AG04450 (cell line): ENCODE measurements around the gene TINCR. TPM values are rescaled to one million over a fixed set of nuclear protein-coding genes. Genes with fewer than 3 reads are reported as not detected.

Experiments
- CTCF ChIA-PET: fragments of 300-600, 350-600 bp; formaldehyde crosslinking; extraction: SDS; loops from one replicate; lab custom pipeline; 2022; ENCODE audit warnings: antibody characterized with exemption, inconsistent platforms; lab: Charles Lee
- POLR2A ChIA-PET: fragments of 350-600 bp; formaldehyde crosslinking; extraction: SDS; loops from one replicate; lab custom pipeline; 2021; ENCODE audit warnings: antibody characterized with exemption, inconsistent platforms; lab: Yijun Ruan, JAX
- DNase-seq: peaks from one replicate; pipeline ENCODE4 v3.0.0-alpha.2; 2011; ENCODE audit warnings: low read depth, low spot score
- H3K27ac ChIP-seq: one replicate; pipeline ENCODE4 v1.5.1; 2012; ENCODE audit warnings: low read depth, low read length, control low read depth
- H3K27me3 ChIP-seq: one replicate; pipeline ENCODE4 v1.6.0; 2012; ENCODE audit warnings: low read length; ENCODE audit not compliant: control insufficient read depth, insufficient read depth
- H3K4me3 ChIP-seq: 2 replicates; pipeline ENCODE4 v1.5.1; 2011; ENCODE audit warnings: mild to moderate bottlenecking, low read depth, low read length, control low read depth
- H3K9me3 ChIP-seq: 2 replicates; pipeline ENCODE4 v1.5.1; 2012; ENCODE audit warnings: low read length; ENCODE audit not compliant: control insufficient read depth, insufficient read depth
- polyA plus RNA-seq: library from polyadenylated mRNA; depleted of rRNA; stranded (reverse); fragments of >200 nt; gene quantifications from 2 replicates; pipeline ENCODE4 v1.2.3, GENCODE V29; 2011; rRNA removed
- small RNA-seq: library from RNA; depleted of rRNA; stranded (forward); fragments of <200 nt; gene quantifications from one replicate; pipeline ENCODE3, GENCODE V24; 2012; ENCODE audit warnings: low read depth; ENCODE audit not compliant: insufficient read length
- TF ChIP-seq, protein P1 (sequence below): IDR thresholded peaks from 2 replicates; pipeline ENCODE4 v1.5.1; 2011; ENCODE audit warnings: low read depth, low read length, control low read depth, inconsistent platforms

TINCR gene
- polyA plus RNA-seq, 1 experiment: 0.04 TPM

DNA sequence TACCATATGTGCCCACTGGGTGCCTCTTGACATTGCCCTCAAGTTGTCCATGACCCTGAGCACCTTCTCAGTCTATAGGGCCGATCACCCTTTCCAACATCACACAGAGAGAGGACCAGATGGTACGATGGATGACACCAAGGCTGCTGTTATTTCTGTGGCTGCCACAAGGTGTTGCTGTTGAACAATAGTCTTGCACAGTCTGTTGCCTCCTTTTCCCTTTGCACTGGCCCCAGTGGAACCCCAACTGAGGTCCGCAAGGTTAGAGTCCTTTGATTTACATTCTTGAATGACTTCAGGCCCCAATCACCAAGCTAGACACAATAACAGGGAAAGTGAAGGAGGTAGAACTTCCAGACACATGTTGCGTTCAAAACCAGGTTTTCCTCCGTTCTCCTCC is 52.0 kb downstream of the TINCR start:
- DNase-seq: no peak
- Histone ChIP-seq H3K4me3 (no peak overlapping the region), H3K27me3 (no peaks in the 10 kb centered on the region), H3K27ac (no peak overlapping the region), H3K9me3 (peaks cover 28% of the 10 kb centered on the region)
- TF ChIP-seq, protein P1, sequence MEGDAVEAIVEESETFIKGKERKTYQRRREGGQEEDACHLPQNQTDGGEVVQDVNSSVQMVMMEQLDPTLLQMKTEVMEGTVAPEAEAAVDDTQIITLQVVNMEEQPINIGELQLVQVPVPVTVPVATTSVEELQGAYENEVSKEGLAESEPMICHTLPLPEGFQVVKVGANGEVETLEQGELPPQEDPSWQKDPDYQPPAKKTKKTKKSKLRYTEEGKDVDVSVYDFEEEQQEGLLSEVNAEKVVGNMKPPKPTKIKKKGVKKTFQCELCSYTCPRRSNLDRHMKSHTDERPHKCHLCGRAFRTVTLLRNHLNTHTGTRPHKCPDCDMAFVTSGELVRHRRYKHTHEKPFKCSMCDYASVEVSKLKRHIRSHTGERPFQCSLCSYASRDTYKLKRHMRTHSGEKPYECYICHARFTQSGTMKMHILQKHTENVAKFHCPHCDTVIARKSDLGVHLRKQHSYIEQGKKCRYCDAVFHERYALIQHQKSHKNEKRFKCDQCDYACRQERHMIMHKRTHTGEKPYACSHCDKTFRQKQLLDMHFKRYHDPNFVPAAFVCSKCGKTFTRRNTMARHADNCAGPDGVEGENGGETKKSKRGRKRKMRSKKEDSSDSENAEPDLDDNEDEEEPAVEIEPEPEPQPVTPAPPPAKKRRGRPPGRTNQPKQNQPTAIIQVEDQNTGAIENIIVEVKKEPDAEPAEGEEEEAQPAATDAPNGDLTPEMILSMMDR: no peak
- POLR2A ChIA-PET: no interaction called here
- CTCF ChIA-PET: no interaction called here

DNA sequence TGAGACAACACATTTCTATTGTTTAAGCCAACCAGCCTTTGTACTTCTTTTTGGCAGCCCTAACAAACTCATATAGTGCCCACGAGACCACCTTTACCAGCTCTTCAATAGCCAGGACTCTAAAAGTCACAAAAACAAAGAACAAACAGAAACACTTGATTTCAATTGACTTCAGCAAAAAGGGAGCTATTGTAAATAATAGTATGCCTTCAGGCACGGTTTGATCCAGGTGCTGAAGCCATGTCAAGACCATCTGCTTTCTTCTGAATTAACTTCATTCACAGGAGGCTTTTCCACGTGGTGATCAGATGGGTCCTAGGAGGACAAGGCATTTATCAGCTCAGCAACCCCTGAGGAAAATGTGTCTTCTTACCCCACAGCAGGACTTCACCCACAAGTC is 53.8 kb downstream of the TINCR start:
- Histone ChIP-seq H3K27ac (no peak overlapping the region), H3K9me3 (peaks cover 24% of the 10 kb centered on the region), H3K4me3 (no peak overlapping the region), H3K27me3 (no peaks in the 10 kb centered on the region)
- no peak for DNase-seq
- TF ChIP-seq, protein P1: no peak
- CTCF ChIA-PET: no interaction called here
- POLR2A ChIA-PET: no interaction called here

DNA sequence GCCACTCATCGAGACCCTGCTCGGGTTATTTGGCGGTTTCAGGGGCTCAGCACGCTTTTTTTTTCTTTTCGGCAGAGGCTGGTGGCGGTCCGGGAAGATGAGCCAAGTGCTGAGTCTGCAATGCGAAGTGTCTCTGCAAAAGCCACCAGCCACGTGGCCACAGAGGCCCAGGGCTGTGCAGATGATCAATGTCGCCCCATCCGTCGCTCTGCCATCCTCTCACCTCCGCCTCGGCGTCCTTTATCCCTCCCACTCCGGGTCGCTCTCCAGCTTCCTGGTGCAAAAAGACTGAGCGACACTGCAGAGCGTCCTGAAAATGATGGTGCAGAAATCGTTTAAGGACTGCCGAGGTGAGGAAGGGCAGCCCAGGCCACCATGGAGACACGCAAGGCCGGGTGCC is 55.0 kb downstream of the TINCR start:
- no peak overlapping the region for H3K27ac ChIP-seq
- CTCF ChIA-PET: no interaction called here
- TF ChIP-seq, protein P1: no peak
- POLR2A ChIA-PET: no interaction called here
- no peaks in the 10 kb centered on the region for H3K27me3 ChIP-seq
- no peak overlapping the region for H3K4me3 ChIP-seq
- DNase-seq: no peak
- peaks cover 24% of the 10 kb centered on the region for H3K9me3 ChIP-seq

Small RNAs within 50 kb of the gene (small RNA-seq; reads per million reads assigned to genes)
- not detected for gene SNRPEP4

Other genes with a start within 250 kb of the TINCR start
- 26.5 and 34.8 TPM in 2 replicates for gene PTPRS, start 227.1 kb downstream of the TINCR start, polyA plus RNA-seq
- not detected in 2 replicates for gene ZNRF4, start 112.5 kb downstream of the TINCR start, polyA plus RNA-seq
- gene SAFB2, start 54.8 kb upstream of the TINCR start, polyA plus RNA-seq: 17.4 and 24.4 TPM in 2 replicates
- 28.0 and 34.0 TPM in 2 replicates for gene SAFB, start 55.1 kb upstream of the TINCR start, polyA plus RNA-seq
- 25.2 and 39.3 TPM in 2 replicates for gene MICOS13, start 112.6 kb upstream of the TINCR start, polyA plus RNA-seq
- 4.9 and 7.0 TPM in 2 replicates for gene HSD11B1L, start 113.1 kb upstream of the TINCR start, polyA plus RNA-seq
- 478 and 743 TPM in 2 replicates for gene RPL36, start 122.3 kb upstream of the TINCR start, polyA plus RNA-seq
- gene LONP1, start 152.2 kb upstream of the TINCR start, polyA plus RNA-seq: 37.8 and 48.6 TPM in 2 replicates
- gene CATSPERD, start 152.7 kb upstream of the TINCR start, polyA plus RNA-seq: not detected in 2 replicates
- gene PRR22, start 216.8 kb upstream of the TINCR start, polyA plus RNA-seq: 0.16 and 0.17 TPM in 2 replicates
- 7.8 and 8.0 TPM in 2 replicates for gene DUS3L, start 223.2 kb upstream of the TINCR start, polyA plus RNA-seq
- gene NRTN, start 237.1 kb upstream of the TINCR start, polyA plus RNA-seq: 0.24 and 0.53 TPM in 2 replicates